Right lung (tissue), 5 donors: ENCODE data around the gene MMP20. TPM values are rescaled to one million over a fixed set of nuclear protein-coding genes. Genes with fewer than 3 reads are reported as not detected.

Experiments used
- polyA plus RNA-seq, 5 donors: library from polyadenylated mRNA; unstranded; fragments of 120-200 nt; gene quantifications; one replicate each; pipeline versions ENCODE4 v1.2.1 to v1.2.3, GENCODE V29; 2013; ENCODE audit warnings: inconsistent platforms in 1 of 5, low replicate concordance in 1 of 5; ENCODE audit not compliant: insufficient read length in 5 of 5, insufficient read depth in 1 of 5

The MMP20 gene
- polyA plus RNA-seq, 5 donors, result not detected

Other genes with a start within 250 kb of the MMP20 start
- 100 to 1,000 TPM; 203 to 398 (median 328) TPM for gene TMEM123, start 172.6 kb downstream of the MMP20 start, polyA plus RNA-seq
- gene MMP7, start 94.6 kb downstream of the MMP20 start, polyA plus RNA-seq, result under 1 TPM in 4 of 5 donors, not detected in 1; 0.38 to 0.84 (median 0.70) TPM
- gene MMP27, start 80.4 kb upstream of the MMP20 start, polyA plus RNA-seq, result not detected
- under 1 TPM in 4 of 5 donors, not detected in 1; 0.05 to 0.26 (median 0.16) TPM for gene MMP8, start 99.6 kb upstream of the MMP20 start, polyA plus RNA-seq
- 1 to 10 TPM in 3 of 5 donors, under 1 TPM in 2; 0.45 to 2.4 (median 1.8) TPM for gene MMP10, start 155.3 kb upstream of the MMP20 start, polyA plus RNA-seq
- gene MMP1, start 172.8 kb upstream of the MMP20 start, polyA plus RNA-seq, result 1 to 10 TPM; 1.2 to 8.3 (median 2.9) TPM
- not detected for gene MMP3, start 218.3 kb upstream of the MMP20 start, polyA plus RNA-seq
- gene MMP12, start 249.7 kb upstream of the MMP20 start, polyA plus RNA-seq, result not detected